ENCODE results near the gene C7orf25.

The C7orf25 gene

DNA sequence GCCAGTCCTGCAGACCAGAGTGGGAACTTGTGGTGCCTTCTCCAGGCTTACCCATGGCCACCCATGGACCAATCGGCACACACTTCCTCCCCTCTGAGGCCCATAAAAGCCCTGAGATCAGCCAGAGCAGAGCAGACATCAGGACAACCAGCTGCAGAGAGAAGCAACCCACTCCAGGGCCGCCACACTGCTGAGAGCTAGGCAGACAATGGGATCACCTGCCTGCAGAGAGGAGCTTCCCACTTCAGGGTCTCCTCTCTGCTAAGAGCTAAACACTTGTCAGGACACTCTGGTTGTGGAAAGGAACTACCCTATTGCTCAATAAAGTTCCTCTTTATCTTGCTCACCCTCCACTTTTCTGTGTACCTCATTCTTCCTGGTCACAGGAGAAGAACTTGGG lies 34.0 kb downstream of the C7orf25 start:
- no peak for DNase-seq (ENCODE audit: low read depth, low spot score)

DNA sequence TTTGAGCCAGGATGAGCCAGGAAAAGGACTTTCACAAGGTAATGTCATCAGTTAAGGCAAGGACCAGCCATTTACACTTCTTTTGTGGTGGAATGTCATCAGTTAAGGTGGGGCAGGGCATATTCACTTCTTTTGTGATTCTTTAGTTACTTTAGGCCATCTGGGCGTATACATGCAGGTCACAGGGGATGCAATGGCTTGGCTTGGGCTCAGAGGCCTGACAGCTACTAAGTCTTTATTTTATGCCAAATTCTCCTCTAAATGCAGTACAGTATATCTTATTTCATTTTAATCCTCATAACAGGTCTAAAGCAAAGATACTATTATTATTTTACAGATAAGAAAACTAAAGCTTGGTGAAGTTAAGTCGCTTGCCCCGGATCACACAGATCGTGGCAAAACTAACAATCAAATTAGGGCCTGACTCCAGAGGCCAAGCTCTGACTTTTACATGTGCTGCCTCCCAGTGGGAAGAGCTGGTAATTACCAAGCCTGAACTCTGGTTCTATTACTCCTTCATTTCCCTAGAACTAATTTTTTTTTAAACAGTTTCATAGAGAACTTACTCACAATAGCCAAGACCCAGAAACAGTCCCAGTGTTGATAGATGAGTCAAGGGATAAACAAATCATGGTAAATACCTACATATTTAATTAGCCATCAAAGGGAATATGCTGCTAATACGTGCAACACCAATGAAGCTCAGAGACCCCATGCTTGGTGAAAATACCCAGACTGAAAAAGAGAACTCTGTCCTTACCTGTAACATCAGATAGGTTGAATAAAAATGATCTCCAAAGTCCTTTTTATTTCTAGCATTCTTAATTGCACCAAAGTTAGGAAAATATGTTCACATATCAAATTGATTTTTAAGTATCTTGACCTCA lies 35.4 kb downstream of the C7orf25 start:
- DNase-seq (ENCODE audit: low read depth, low spot score) = peak; percentile 14

DNA sequence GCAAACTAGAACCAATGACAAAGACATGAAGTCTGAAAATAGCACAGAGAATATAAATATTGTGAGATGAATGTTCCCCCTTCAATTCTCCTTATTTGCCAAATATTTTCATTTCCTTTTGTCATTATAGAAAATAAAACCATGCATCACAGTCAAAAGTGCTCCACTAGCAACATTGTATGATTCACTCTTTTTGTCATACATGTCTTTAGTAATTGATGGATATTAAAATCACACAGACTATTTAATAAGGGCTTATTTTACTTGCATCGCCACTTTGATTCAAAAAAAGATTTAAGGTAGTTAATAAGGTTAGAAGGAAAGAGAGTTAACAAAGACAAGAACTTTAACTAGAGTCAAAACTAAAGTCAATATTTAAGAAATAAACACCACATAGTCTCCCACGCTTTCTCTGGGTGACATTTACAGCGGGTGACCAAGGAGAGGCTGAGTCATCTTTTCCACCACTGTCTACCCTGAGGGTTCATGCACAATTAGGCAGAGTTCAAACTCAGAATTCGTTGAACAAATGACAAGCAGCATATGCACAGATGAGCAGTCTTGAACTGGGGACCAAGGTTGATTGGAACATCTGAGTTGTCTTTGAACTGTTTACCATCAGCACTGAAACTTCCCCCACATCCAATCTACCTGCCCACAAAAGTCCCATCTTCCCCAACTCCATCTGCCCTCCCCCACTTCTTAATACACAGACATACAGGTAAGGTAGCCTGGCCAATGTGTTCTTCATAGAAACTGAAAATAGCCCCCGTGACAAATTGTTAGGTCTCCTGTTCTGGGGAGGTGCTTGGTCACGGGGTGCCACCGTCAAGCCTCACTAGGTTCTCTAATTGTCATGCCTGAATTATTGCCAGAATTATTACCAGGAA lies 42.5 kb downstream of the C7orf25 start:
- no peak for DNase-seq (ENCODE audit: low read depth, low spot score)

DNA sequence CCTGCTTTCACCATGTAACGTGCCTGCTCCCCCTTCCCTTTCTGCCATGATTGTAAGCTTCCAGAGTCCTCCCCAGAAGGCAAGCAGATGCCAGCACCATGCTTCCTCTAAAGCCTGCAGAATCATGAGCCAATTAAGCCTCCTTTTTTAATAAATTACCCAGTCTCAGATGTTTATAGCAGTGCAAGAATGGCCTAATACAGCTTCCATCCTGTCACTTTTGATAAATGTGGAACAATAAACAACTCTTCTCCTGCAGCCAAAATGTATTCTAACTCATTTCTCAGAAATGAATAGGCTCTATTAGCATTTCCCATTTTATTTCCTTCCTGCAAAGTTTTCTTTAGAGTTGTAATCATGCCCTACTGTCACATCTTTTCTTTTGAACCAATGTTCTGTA lies 43.4 kb downstream of the C7orf25 start:
- no peak for DNase-seq (ENCODE audit: low read depth, low spot score)
